Activated CD8-positive, alpha-beta memory T cell treated with anti-CD3 and anti-CD28 coated beads, Interleukin-2, amount 50 U/mL, for 1 hour (primary cell): ENCODE data around the gene VSTM4.

ENCODE experiments used
- DNase-seq: peaks from one replicate; pipeline ENCODE4 v3.0.0-alpha.2; 2020; ENCODE audit errors: extremely low read depth

Gene VSTM4

DNA sequence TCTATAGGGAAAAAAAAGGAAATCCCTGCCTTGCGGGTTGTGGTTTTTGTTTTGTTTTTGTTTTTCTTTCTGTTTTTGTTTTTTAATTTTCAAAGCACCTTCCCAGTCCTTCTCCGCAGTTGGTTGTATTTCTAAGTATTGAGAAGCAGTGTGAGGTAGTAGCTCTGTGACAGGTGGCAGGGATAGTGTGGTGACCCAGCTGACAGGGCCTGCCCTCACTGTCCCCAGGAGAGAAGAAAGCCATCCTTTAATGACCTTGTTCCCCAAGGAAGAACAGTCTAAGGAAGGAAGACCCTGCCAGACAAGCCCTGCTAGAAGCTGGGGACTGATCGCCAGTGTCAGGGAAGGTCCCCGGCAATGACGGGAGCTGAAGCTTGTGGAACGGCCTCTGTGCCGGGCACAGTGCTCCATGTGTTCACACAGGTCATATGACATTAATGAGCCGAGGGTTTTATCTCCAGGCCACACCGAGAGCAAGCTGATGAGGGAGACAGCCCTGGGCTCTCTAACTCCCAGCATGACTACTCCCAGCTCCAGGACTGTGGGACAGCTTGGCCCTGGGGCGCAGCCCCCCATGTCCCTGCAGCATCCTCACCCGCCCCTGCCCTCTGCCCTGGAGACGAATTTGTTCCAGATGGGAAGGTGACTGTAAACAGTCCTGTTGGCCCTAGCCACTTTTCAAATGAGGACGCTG, 106.7 kb downstream of the VSTM4 start:
- no peak for DNase-seq

DNA sequence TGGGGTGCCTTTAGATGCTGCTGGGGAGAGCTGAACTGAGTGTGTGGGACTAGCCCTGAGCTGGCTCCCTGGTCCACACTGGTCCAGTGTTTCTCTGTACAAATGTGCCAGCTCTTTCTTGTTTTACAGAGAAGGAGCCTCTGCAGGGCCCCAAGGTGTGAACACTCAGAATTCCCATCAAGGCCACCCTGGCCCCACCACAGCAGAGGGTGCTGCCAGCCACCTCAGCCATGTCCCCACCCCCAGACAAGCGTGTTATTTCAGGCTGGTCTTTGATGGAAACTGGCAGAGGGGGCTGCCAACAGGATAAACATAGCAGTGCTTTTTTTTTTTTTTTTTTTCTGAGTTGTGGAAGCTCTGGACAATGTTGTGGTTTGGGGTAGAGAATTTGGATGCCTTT, 107.2 kb downstream of the VSTM4 start:
- no peak for DNase-seq

DNA sequence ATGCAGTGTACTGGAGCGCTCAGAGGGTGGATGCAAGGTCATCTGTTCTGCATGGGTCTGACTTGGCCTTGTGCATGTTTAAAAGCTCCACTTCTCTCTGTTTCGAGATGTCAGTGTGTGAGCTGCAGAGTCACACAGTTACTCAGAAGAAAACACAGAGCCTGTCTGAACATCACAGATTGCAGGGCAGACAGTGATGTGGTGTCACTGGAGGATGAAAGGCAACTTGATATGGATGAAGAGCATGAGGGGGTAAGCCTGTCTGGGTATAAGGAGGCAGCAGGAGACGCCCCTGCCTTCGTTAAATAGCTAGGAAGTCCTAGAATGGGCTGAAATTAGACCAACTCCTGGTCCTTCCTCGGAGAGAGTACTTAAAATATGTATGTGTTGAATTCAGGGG, 108.2 kb downstream of the VSTM4 start:
- no peak for DNase-seq

DNA sequence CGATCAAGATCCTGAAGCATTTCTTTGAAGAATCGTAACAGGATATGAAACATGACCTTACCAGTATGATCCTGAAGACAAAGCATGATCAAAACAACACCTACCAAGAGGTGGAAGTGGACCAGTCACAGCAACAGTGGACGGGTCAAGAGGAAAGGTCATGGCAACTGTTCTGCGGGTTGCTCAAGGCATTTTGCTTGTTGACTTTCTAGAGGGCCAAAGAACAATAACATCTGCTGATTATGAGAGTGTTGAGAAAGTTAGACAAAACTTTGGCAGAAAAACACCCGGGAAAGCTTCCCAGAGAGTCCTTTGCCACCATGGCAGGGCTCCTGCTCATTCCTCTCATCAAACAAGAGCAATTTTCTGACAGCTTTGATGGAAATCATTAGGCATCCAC, 110.1 kb downstream of the VSTM4 start:
- no peak for DNase-seq

DNA sequence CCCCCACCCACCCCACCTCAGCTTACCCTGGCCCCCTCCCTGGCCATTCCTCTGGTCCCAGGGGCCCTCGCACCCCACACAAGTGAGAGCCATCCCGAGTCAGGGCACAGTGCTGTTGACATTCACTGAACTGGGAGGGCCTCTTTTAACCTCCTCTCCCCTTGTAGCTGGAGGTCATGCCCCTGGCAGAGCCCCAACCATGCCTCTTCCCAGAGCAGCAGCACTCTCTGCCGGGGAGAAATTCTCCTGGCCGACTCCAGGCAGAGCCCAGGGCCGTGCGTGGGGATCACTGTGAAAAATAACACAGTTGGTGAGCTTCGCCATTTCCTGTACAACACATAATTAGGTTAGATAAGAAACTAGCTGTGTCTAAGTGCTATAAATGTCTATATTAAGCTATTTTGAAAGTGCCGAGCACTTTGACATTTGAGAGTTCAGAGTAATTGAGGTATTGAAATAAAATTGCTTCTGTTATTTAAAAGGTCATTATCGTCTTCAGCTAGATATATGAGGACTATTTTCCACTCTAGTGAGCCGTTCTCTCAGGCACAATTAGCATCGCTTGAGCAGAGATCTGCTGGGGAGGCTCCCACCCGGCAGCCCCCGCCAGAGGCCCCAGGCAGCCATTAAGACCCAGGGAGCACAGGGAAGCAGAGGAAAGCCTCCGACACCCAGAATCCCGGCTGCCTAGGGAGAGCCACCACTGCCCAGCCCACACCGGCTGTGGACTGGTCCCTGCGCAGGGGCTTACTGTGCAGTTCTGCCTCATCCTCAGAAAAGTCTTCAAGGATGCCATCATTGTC, 113.3 kb downstream of the VSTM4 start:
- DNase-seq, result no peak

DNA sequence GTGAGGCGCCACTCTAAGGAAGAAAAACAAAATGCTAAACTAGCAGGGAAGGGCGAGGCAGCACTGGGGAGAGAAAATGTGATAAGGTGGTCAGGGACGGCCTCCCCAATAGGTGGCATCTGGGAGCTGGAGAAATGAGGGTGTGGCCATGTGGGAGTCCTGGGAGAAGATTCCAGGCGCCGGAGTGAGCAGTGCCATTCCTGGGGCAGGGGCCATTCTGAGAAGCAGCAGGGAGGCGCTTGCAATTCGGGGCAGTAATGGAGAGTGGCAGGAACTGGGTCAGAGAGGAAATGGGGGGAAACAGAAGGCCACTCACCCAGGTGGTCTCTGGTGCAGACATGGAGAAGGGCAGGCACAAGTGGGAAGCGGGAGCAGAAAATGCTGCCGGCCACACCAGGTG, 113.9 kb downstream of the VSTM4 start:
- no peak for DNase-seq

DNA sequence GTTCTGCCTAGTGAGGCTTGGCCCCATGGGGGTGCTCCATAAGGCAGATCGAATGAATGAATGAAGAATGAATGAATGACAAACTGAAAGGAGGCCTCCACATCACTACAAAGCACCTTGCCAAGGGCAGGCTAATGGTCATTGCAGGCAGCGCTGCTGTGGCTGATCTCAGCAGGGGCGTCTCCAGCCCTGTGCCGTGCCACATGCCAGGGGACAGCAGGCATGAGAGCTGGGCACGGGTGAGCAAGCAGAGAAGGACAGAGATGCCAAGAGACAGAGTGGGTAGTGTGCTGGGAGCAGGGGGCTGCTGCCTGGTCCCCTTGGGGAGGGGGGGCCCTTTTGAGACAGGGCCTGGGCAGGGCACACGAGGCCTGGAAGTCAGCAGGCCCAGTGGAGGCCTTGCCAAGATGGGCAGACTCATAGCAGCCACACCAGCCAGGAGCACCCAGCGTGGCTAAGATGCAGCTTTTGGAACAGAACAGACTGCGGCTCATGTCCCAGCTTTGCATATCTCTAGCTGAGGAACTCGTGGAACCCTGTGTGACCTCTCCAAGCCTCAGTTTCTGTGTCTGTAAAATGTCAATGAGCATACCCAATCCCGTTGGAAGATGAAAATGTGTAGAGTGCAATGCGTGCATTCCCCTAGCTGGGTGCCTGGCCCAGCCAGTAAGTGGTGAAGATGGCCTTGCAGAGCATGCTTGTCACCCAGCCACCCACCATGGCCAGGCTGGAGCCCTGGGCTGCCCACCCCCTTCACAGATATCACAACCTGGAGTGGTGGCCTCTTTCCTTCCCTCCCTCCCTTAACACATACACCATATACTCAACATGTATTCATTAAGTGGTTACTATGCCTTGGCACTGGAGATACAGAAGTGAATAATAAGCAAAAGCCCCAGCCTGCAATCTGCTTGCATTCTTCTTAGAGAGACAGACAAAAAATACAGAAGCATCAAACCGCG, 114.6 kb downstream of the VSTM4 start:
- DNase-seq, result no peak

DNA sequence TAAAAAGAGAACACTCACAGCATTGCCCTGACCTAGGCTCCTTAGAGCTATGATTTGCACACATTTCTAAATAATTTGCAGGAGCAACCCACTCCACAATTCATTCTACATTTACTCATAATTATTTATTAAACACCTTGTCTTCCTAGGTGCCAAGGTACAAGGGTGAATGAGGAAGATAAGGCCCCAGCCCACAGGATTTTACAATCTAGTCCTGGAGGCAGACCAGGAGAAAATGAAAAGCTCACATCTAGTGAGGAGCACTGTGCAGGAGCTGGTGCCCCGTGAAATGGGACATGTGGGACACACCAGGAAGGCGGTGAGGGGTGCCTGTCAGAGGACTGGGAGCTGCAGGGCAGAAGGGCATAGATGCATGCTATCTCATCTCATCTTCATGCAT, 116.0 kb downstream of the VSTM4 start:
- DNase-seq, result no peak

DNA sequence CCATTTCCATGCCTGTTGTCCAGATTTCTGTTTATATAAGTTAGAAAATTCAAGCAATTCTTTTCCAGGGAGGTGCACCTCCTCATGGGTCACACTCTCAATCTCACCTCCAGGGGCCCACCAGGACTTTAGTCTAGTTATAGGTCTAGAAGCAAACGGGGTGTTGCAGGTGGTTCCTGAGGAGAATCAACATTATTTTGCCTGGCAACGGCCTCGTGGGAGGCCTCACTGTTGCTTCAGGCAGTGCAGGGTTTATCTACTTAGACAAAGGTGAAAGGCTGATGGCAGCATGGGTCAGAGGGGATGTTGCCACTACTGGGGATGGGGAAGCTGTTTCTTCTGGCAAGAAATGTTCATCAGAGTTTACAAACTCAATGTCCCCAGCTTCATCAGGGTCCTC, 119.0 kb downstream of the VSTM4 start:
- DNase-seq, result no peak

DNA sequence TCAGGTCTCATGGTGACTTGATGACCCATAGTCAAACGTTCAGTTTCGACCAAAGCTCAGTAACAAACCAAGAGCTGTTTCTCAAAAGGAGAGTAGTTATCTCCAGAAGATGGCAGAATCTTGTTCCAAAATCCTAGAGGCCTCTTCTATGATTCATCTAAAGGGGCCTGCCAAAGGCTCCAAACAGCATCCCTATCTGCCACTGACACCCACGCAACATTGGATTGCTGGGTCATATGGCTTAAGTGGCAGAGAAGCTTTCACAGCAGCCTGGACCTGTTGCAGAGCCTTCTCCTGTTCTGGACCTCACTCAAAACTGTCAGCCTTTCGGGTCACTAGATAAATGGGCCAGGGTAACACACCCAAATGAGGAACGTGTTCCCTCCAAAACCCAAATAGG, 121.7 kb downstream of the VSTM4 start:
- DNase-seq, result no peak

DNA sequence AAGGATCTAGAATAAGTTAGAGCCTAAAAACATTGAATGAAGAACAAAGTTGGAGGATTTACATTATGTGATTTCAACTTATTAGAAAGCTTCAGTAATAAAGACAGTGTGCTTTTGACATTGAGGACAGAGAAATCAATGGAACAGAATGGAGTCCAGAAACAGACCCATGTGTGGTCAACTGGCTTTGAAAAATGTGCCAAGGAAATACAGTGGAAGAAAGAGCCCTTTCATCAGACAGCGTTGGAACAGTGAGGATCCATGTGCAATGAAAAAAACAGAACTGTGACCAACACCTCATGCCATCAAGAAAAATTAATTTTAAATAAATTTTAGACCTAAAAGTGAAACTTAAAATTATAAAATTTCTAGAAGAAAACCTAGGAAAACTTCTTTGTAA, 125.1 kb downstream of the VSTM4 start:
- no peak for DNase-seq

DNA sequence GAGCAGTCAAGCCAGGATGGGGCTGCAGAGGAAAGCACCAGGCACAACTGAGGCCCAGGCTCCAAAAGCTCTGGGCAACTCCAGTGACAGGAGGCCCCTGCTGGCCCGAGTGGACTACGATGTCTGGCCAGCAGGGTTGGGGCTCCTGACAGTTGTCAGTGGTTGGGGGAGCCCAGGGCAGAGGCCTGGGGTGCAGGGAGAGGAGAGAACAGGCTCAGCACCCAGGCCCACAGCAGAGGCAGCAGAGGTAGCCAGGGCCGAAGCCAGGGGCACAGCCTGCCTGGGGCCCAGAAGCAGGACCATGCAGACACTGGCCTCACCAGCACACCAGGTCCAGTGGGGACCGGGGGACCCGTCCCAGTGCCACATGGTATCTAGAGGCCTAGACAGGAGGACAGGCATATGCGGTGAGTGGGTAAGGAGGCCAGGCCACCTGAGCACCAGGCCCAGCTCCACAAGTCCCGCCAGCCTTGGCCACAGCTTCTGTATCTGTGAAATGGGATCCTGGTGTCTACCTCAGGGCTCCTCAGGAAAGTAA, 129.6 kb downstream of the VSTM4 start:
- DNase-seq, result no peak

DNA sequence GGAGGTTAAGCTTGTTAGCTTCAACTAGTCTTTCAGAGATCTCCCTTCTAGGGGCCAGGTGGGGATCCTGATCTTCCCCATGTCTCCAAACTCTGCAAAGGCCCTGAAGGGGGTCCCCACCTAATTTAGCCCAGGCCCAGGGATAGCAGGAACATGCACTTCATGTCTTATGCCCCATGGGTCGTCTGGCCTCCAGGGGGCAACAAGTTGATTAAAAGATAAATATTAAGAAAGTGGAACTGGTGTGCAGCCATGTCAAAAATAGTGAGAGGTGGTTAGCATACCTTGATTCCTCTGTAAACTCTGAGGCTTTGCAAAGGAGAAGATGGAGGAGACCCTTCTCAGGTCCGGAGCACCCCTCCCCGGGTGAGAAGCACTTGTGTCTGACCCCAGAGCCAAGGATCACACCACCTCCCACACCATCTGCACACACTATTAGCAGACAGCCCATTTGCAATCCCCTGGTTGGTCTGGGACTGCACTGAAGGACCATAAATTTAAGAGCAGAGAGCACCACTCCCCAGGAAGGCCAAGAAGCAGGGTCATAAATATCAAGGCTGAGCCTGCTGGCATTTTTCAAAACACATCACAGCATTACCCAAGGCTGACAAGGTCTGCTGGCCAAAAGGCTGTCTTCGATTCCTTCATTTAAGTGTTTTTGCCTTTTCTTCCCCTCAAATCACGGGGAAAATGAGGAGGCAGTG, 131.5 kb downstream of the VSTM4 start:
- no peak for DNase-seq

DNA sequence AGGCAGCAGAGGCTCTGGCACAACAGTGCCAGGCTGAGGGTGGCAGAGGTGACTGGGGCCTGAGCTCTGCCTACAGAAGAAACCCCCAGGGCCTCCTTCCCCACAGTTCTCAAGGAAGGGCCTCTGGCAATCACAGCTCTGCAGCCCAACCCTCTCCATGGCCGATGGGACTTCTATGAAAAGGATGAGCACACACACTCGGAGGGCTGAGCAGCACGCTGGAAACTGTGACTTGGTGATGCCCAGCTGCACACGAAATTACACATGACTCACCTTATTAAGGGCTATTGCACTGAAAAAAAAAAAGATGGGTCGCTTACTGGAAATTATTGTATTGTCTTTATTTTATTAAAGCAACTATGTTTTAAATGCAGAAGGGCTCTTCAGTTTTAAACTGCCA, 132.7 kb downstream of the VSTM4 start:
- no peak for DNase-seq

DNA sequence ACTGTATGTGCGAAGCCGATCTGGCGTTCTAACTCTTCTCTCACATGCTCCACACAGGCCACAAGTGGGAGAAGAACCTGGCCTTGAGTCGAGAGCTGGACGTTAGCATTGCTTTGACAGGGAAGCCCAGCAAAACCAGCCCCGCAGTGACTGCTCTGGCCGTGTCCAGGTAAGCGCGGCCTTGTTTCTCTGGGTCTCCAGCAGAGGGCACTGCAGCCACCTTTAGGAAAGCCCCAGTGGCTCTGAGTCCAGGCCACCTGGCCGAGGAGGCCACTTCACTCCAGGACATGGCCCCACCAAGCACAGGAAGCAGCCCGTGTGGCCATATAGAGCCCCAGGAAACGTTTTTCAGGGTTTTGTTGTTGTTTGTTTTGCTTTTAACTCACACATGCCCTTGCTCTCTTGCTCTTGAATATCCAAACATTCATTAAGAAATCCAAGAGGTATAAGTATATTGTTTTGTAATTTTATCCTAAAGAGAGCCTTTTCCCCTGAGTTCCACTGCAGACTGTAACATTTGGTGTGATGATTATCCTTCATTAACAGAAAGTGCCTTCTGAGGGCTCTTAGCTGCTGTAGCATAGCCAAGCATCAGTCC, 133.9 kb downstream of the VSTM4 start:
- DNase-seq, result no peak

DNA sequence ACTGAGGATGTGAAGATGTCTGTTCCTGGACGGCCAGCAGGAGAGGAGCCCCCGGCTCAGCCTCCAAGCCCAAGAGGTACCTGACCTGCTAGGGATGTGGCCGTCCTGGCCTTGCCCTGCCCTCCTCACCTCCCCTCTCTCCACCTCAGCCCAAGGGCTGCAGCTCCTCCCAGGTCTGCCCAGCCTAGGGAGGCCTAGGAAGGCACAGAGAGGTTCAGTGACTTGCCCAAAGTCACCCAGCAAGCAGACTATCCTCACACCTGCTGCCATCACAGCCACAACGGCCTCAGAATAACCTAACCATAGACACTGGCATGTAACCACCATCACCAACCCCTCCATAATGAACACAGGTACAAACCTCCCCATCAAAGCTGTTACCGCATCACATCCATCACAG, 137.0 kb downstream of the VSTM4 start:
- no peak for DNase-seq

DNA sequence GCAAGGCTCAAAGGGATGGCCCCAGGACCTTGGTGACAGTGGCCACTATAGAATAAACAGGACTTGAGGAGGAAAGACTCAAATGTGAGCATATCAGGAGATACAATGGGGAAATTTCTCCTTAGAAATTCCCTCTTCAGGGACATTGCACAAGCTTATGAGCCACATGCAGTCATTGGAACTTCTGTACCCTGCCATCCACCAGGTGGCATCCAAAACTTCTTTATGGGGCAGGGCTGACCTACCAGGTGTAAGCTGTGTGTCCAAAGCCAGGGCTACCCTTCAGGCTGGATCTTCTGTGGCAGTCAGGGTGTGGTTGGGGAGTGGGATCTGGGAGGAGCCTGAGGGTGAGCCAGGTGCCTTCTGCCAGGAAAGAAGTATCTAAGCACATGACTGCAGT, 139.1 kb downstream of the VSTM4 start:
- DNase-seq, result no peak

DNA sequence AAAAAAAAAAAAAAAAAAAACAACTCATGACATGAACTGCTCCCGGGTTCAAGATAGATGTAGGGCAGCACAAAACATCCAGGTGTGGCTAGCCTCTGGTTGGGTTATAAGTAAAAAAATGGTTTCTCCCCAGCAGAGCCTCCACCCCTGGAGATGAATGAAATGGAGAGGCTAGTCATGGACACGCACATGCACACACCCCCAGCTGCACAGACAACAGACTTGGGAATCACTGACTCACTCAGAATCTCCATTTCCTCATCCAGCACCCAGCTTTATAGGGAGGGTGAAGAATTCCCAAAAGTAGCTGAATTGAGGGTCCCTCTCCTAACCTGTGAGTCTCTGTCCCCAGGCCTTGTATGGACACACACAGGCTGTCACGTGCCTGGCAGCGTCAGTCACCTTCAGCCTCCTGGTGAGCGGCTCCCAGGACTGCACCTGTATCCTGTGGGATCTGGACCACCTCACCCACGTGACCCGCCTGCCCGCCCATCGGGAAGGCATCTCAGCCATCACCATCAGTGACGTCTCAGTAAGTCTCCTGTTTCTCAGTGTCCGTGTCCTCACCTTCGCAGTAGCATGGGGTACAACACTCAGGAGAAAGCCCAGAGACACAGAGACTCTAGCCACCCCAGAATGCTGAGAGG, 140.7 kb downstream of the VSTM4 start:
- no peak for DNase-seq

DNA sequence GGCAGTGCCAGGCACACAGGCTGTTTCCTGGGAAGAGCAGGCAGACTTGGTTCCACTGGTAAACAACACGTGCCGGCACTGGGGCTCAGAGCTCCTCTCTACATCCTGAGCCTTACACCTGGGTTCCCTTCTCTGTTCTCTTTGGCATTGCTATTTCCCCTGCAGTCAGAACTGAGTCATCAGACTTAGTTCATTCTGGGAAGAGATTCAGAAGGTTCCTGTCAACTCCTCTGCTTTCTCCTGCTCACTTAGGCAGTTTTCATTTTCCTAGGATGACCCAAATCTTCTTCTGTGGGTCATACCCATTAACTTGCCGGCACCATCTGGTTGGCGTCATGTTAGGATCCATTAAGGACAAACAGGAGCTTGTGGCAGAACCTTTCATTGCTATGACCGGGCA, 142.3 kb downstream of the VSTM4 start:
- DNase-seq, result no peak

DNA sequence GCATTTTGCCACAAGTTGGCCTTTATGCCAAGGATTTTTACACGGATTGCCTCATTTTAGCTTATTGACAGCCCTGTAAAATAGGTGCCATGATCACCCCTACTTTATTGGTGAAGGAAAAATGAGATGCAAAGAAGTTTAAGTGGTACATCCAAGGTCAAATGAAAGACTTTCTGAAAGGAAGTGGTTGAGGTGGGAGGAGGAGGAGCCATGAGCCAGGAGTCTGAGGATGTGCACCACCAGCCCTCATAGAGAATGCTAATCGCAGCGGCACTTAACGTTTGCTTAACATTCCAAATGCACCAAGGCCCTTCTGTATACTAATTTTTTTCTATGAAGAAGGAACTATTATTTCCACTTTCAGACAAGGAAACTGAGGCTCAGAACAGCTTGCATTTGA, 144.7 kb downstream of the VSTM4 start:
- no peak for DNase-seq

DNA sequence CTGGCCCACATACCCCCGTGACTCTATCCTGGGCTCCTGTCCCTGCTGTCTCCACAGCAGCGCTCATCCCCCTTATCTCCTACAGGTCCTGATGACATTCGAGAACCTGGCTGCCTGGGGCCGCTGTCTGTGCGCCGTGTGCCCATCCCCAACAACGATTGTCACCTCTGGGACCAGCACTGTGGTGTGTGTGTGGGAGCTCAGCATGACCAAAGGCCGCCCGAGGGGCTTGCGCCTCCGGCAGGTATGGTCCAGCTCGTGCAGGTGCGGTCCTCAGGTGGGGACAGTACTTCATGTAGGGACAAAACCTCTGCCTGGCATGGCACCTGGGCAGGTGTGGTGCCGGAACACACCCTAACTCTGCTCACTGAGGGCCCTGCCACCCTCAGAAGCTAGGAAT, 145.3 kb downstream of the VSTM4 start:
- DNase-seq, result no peak
